Gastroesophageal sphincter (tissue), 4 donors: Measurements from ENCODE around the gene FBLIM1. TPM values are rescaled to one million over a fixed set of nuclear protein-coding genes. Genes with fewer than 3 reads are reported as not detected.

Experiments
- ATAC-seq: fragments of 150-250 bp; one replicate; pipeline ENCODE4 v1.9.1; 2016; ENCODE audit warnings: mild to moderate bottlenecking, moderate library complexity
- H3K27ac ChIP-seq, 4 donors: fragments of 200-600 bp; sonication (generic) in 3 of 4; 1 replicate in 3 of 4; 2 replicates in 1 of 4; pipeline ENCODE4 v1.5.1; 2016 to 2019
- H3K27me3 ChIP-seq: fragments of 200-600 bp; sonication (generic); one replicate; pipeline ENCODE4 v1.5.1; 2019
- H3K36me3 ChIP-seq, 2 donors: fragments of 200-600 bp; sonication (generic); one replicate each; pipeline ENCODE4 v1.5.1; 2019; ENCODE audit warnings: control low read depth in 1 of 2
- H3K4me1 ChIP-seq, 3 donors: fragments of 200-600 bp; sonication (generic); 1 replicate in 2 of 3; 2 replicates in 1 of 3; pipeline ENCODE4 v1.5.1; 2016 to 2019; ENCODE audit warnings: control low read depth in 2 of 3
- H3K4me3 ChIP-seq, 2 donors: fragments of 200-600 bp; sonication (generic); one replicate each; pipeline ENCODE4 v1.5.1; 2019; ENCODE audit warnings: mild to moderate bottlenecking in 1 of 2, moderate library complexity in 1 of 2
- H3K9me3 ChIP-seq, 3 donors: fragments of 200-600 bp; sonication (generic); one replicate each; pipeline ENCODE4 v1.5.1; 2017 to 2019; ENCODE audit warnings: control low read depth in 2 of 3
- EP300 ChIP-seq: sonication (generic); formaldehyde crosslinking; IDR thresholded peaks from one replicate; pipeline ENCODE4 v1.6.1; 2017; ENCODE audit warnings: antibody characterized with exemption, mild to moderate bottlenecking
- POLR2A ChIP-seq, 2 donors: fragments of 450-650 bp; IDR thresholded peaks; one replicate each; pipeline ENCODE4 v1.6.1; 2017; ENCODE audit warnings: antibody characterized with exemption in 2 of 2, mild to moderate bottlenecking in 2 of 2, moderate library complexity in 1 of 2
- POLR2AphosphoS5 ChIP-seq: sonication (generic); formaldehyde crosslinking; IDR thresholded peaks from one replicate; pipeline ENCODE4 v1.6.1; 2017; ENCODE audit warnings: antibody characterized with exemption
- WGBS, 2 donors: methylation state at CpG; one replicate each; pipeline ENCODE4 v1.1.5; 2018; ENCODE audit warnings: low coverage in 1 of 2; 5-methylcytosine and 5-hydroxymethylcytosine counted together
- total RNA-seq, 4 donors: library from RNA; depleted of rRNA; stranded (reverse); fragments of >200 nt; gene quantifications; one replicate each; pipeline ENCODE4 v1.1.0, GENCODE V29; 2016
- TF ChIP-seq, protein P1 (sequence below), 4 experiments: fragments of 200-600 bp in 2 of 4; fragments of 450-650 bp in 2 of 4; sonication (generic) in 1 of 4; IDR thresholded peaks; one replicate each; pipeline ENCODE4 v1.5.1; 2017 to 2019; ENCODE audit warnings: antibody characterized with exemption in 4 of 4, mild to moderate bottlenecking in 2 of 4, moderate library complexity in 2 of 4

Gene FBLIM1
- total RNA-seq, 4 donors from 2014 or later, result 40.4 to 106 (median 47.0) TPM

- ATAC-seq, result no peak
- WGBS, 2 donors, result no CpG with 5 or more reads among the region's 30 CpGs
- no peaks in the 10 kb centered on the region for H3K36me3 ChIP-seq
- no peak overlapping the region for H3K27ac ChIP-seq
- H3K4me3 ChIP-seq, result no peak overlapping the region
- H3K9me3 ChIP-seq, result no peaks in the 10 kb centered on the region
- TF ChIP-seq POLR2A (IDR thresholded peaks at IDR 0.05) (no peak), EP300 (no peak), POLR2AphosphoS5 (no peak)
- TF ChIP-seq, protein P1, sequence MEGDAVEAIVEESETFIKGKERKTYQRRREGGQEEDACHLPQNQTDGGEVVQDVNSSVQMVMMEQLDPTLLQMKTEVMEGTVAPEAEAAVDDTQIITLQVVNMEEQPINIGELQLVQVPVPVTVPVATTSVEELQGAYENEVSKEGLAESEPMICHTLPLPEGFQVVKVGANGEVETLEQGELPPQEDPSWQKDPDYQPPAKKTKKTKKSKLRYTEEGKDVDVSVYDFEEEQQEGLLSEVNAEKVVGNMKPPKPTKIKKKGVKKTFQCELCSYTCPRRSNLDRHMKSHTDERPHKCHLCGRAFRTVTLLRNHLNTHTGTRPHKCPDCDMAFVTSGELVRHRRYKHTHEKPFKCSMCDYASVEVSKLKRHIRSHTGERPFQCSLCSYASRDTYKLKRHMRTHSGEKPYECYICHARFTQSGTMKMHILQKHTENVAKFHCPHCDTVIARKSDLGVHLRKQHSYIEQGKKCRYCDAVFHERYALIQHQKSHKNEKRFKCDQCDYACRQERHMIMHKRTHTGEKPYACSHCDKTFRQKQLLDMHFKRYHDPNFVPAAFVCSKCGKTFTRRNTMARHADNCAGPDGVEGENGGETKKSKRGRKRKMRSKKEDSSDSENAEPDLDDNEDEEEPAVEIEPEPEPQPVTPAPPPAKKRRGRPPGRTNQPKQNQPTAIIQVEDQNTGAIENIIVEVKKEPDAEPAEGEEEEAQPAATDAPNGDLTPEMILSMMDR (IDR thresholded peaks at IDR 0.05), result no peak
- no peaks in the 10 kb centered on the region for H3K27me3 ChIP-seq
- H3K4me1 ChIP-seq, result peaks cover 0 to 9% (median 0%) of the 10 kb centered on the region in 3 donors
Measured at GRCh38 chr1:15744122-15744679, 14.4 kb upstream of the FBLIM1 start.

- Histone ChIP-seq H3K36me3 (no peaks in the 10 kb centered on the region), H3K4me3 (no peak overlapping the region), H3K27me3 (no peaks in the 10 kb centered on the region), H3K4me1 (peaks cover 0 to 14% (median 0%) of the 10 kb centered on the region in 3 donors), H3K27ac (no peak overlapping the region), H3K9me3 (no peaks in the 10 kb centered on the region)
- WGBS, 2 donors, result 39% methylated on average over 7 of the region's 8 CpGs; no CpG with 5 or more reads in 1 of the 2 donors
- no peak for TF ChIP-seq POLR2AphosphoS5
- no peak for TF ChIP-seq EP300
- TF ChIP-seq POLR2A (IDR thresholded peaks at IDR 0.05), result no peak
- TF ChIP-seq, protein P1 (IDR thresholded peaks at IDR 0.05), result no peak
- ATAC-seq, result no peak
Measured at GRCh38 chr1:15747378-15747777, 11.2 kb upstream of the FBLIM1 start.

- H3K27ac ChIP-seq, result no peak overlapping the region
- WGBS, 2 donors, result 100% methylated on average over 1 of the region's 5 CpGs; no CpG with 5 or more reads in 1 of the 2 donors
- H3K27me3 ChIP-seq, result no peaks in the 10 kb centered on the region
- no peak overlapping the region for H3K4me3 ChIP-seq
- TF ChIP-seq, protein P1 (IDR thresholded peaks at IDR 0.05), result no peak
- TF ChIP-seq POLR2A (IDR thresholded peaks at IDR 0.05) (no peak), EP300 (no peak), POLR2AphosphoS5 (no peak)
- no peak for ATAC-seq
- no peaks in the 10 kb centered on the region for H3K36me3 ChIP-seq
- no peaks in the 10 kb centered on the region for H3K9me3 ChIP-seq
- peaks cover 0 to 14% (median 0%) of the 10 kb centered on the region in 3 donors for H3K4me1 ChIP-seq
Measured at GRCh38 chr1:15748264-15748663, 10.3 kb upstream of the FBLIM1 start.

DNA sequence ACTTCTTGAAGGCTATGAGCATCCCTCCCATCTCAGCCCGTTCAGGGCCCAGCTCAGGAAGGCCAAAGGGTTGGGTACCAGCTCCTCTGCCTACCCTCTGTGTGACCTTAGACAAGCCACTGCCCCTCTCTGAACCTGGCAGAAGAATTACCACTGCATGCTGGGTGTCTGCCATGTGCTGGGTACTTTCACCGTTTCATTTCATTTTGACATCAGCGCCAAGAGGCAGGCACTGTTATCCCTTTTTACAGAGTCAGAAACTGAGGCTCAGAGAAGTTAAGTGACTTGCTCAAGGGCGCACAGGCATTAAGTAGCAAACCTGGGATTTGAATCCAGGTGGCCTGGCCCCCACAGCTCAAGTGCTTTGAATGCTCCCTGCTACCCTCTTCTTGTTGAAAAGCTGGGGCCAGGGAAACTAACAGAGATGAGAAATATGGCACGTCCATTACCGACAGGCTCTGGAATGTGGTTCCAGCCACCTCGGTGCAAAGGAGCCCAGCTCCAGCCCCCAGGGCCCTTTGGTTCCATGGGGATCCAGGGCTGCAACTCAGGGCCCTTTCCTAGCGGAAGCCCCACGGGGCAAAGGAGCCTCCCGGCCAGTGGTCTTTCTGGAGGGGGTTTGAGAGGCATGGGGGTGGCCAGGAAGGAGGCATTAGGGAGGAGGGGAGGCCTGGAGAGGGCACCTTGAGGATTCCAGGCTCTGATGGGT lies 9.8 kb upstream of the FBLIM1 start:
- H3K27ac ChIP-seq, result no peak overlapping the region
- H3K9me3 ChIP-seq, result no peaks in the 10 kb centered on the region
- H3K4me1 ChIP-seq, result peaks cover 0 to 14% (median 0%) of the 10 kb centered on the region in 3 donors
- WGBS, 2 donors, result 83 to 100% methylated on average over 1 to 2 of the region's 10 CpGs
- ATAC-seq, result no peak
- no peaks in the 10 kb centered on the region for H3K36me3 ChIP-seq
- no peaks in the 10 kb centered on the region for H3K27me3 ChIP-seq
- TF ChIP-seq POLR2AphosphoS5, result no peak
- TF ChIP-seq POLR2A (IDR thresholded peaks at IDR 0.05), result no peak
- TF ChIP-seq, protein P1 (IDR thresholded peaks at IDR 0.05), result no peak
- no peak for TF ChIP-seq EP300
- H3K4me3 ChIP-seq, result no peak overlapping the region
